Activated naive CD8-positive, alpha-beta T cell treated with anti-CD3 and anti-CD28 coated beads, Interleukin-2, amount 50 U/mL, for 24 hours (primary cell): ENCODE data around the gene NCKAP5L.

Experiments used
- ATAC-seq: fragments of 150-1000 bp; cut with Tn5 transposase; one replicate; pipeline ENCODE4 v1.10.0; 2021
- DNase-seq: peaks from one replicate; pipeline ENCODE4 v3.0.0; 2021
- H3K27ac Mint-ChIP-seq: one replicate; pipeline ENCODE4 v1.8.0; 2021; ENCODE audit warnings: mild to moderate bottlenecking, mixed read lengths
- H3K27me3 Mint-ChIP-seq: one replicate; pipeline ENCODE4 v1.8.0; 2021; ENCODE audit warnings: mixed read lengths
- H3K36me3 Mint-ChIP-seq: one replicate; pipeline ENCODE4 v1.8.0; 2021; ENCODE audit warnings: low read depth, mixed read lengths
- H3K4me1 Mint-ChIP-seq: one replicate; pipeline ENCODE4 v1.8.0; 2021; ENCODE audit warnings: mixed read lengths
- H3K4me3 Mint-ChIP-seq: one replicate; pipeline ENCODE4 v1.8.0; 2021; ENCODE audit warnings: mild to moderate bottlenecking, moderate library complexity, mixed read lengths
- H3K9me3 Mint-ChIP-seq: one replicate; pipeline ENCODE4 v1.8.0; 2021; ENCODE audit warnings: mixed read lengths

Gene NCKAP5L

GRCh38 chr12:49803693-49804450, 24.3 kb downstream of the NCKAP5L start:
- no peaks in the 10 kb centered on the region for H3K4me1 Mint-ChIP-seq
- H3K9me3 Mint-ChIP-seq: no peaks in the 10 kb centered on the region

GRCh38 chr12:49801141-49802063, 26.8 kb downstream of the NCKAP5L start:
- Mint-ChIP-seq H3K36me3 (no peaks in the 10 kb centered on the region), H3K27ac (no peak overlapping the region)

More at GRCh38 chr12:49803693-49804450, 24.3 kb downstream of the NCKAP5L start:
- H3K4me3 Mint-ChIP-seq: no peak overlapping the region
- no peaks in the 10 kb centered on the region for H3K36me3 Mint-ChIP-seq
- DNase-seq (no peak), ATAC-seq (no peak)
- H3K27me3 Mint-ChIP-seq: no peaks in the 10 kb centered on the region
- no peak overlapping the region for H3K27ac Mint-ChIP-seq

DNA sequence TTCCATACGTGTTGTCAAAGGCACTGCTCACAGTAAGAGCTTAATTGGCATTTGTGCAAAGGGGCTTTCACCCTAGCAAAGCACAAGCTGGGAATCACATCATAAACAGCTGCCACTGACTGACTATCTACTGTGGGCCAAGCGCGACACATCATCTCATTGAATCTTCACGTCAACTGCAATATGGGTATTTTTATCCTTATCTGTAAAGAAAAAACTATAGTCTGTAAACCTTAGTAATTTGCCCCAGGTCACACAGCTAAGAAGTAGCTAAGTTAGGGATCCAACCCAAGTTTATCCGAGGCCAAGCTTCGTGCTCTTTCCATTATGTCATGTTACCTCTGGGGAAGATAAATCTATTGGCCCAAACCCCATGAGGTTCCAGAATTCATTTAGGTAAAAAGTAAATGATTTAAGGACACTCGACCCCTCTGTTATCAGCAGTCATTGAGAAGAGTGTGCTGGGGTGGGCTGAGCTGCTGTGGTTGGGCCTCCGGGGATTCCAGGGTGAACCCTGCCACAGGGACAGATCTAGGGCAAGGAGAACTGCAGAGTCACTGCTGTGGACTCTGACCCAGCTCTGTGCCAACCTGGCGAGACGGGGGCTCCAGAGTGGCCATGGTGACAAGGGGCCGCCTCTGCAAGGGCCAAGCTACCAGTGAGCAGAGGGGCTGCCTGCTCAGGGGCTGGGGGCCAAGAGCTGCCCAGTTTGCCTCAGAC, 27.6 kb downstream of the NCKAP5L start:
- ATAC-seq: no peak
- no peaks in the 10 kb centered on the region for H3K4me1 Mint-ChIP-seq
- H3K9me3 Mint-ChIP-seq: no peaks in the 10 kb centered on the region
- no peaks in the 10 kb centered on the region for H3K27me3 Mint-ChIP-seq
- no peak overlapping the region for H3K4me3 Mint-ChIP-seq
- H3K27ac Mint-ChIP-seq: no peak overlapping the region
- H3K36me3 Mint-ChIP-seq: no peaks in the 10 kb centered on the region
- no peak for DNase-seq

More at GRCh38 chr12:49801141-49802063, 26.8 kb downstream of the NCKAP5L start:
- DNase-seq (no peak), ATAC-seq (no peak)
- no peaks in the 10 kb centered on the region for H3K27me3 Mint-ChIP-seq
- no peaks in the 10 kb centered on the region for H3K9me3 Mint-ChIP-seq
- no peaks in the 10 kb centered on the region for H3K4me1 Mint-ChIP-seq
- no peak overlapping the region for H3K4me3 Mint-ChIP-seq

DNA sequence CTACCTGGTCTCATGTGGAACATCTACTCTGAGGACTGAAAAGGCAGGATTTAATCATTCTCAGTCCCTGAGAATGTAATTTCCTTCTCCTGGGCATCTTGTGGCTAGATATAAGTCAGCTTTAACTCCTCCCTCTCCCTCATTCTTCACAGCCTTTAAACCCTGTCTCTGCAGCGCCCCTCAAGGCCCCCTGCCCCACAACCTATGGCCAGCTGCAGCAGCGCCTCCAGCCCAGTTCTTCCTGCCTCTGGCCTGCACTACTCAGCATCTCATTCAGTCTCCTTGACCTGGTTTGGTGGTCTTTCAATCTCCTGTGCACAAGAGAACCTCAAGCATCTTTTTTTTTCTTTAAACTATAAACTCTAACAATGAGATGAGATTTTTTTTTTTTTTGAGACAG, 29.3 kb downstream of the NCKAP5L start:
- Mint-ChIP-seq H3K4me1 (no peaks in the 10 kb centered on the region), H3K9me3 (no peaks in the 10 kb centered on the region), H3K36me3 (no peaks in the 10 kb centered on the region), H3K27ac (peak overlapping the region; percentile 21), H3K4me3 (no peak overlapping the region), H3K27me3 (no peaks in the 10 kb centered on the region)
- ATAC-seq (no peak), DNase-seq (no peak)

GRCh38 chr12:49798248-49798647, 30.0 kb downstream of the NCKAP5L start:
- Mint-ChIP-seq H3K27me3 (no peaks in the 10 kb centered on the region), H3K4me3 (no peak overlapping the region)

DNA sequence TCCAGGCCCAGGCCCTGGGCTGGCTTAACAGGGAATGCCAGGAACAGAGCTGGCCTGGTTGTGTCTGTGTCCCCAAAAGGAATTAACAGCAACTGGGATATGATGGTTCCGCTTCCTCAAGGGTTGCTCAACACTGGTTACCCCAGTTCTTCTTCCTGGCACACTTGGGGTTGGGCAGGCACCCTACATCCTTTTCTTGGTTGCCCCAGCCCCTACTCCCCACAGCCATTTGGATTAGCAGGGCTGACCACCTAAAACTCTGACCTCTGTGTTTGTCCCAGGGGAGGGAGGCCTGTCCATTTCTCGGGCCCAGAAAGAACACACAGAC, 30.8 kb downstream of the NCKAP5L start:
- Mint-ChIP-seq H3K27me3 (no peaks in the 10 kb centered on the region), H3K36me3 (no peaks in the 10 kb centered on the region), H3K27ac (no peak overlapping the region), H3K9me3 (no peaks in the 10 kb centered on the region), H3K4me1 (no peaks in the 10 kb centered on the region), H3K4me3 (no peak overlapping the region)
- ATAC-seq (no peak), DNase-seq (no peak)

More at GRCh38 chr12:49798248-49798647, 30.0 kb downstream of the NCKAP5L start:
- no peak for DNase-seq
- Mint-ChIP-seq H3K9me3 (no peaks in the 10 kb centered on the region), H3K4me1 (no peaks in the 10 kb centered on the region), H3K36me3 (no peaks in the 10 kb centered on the region), H3K27ac (no peak overlapping the region)
- ATAC-seq: no peak

DNA sequence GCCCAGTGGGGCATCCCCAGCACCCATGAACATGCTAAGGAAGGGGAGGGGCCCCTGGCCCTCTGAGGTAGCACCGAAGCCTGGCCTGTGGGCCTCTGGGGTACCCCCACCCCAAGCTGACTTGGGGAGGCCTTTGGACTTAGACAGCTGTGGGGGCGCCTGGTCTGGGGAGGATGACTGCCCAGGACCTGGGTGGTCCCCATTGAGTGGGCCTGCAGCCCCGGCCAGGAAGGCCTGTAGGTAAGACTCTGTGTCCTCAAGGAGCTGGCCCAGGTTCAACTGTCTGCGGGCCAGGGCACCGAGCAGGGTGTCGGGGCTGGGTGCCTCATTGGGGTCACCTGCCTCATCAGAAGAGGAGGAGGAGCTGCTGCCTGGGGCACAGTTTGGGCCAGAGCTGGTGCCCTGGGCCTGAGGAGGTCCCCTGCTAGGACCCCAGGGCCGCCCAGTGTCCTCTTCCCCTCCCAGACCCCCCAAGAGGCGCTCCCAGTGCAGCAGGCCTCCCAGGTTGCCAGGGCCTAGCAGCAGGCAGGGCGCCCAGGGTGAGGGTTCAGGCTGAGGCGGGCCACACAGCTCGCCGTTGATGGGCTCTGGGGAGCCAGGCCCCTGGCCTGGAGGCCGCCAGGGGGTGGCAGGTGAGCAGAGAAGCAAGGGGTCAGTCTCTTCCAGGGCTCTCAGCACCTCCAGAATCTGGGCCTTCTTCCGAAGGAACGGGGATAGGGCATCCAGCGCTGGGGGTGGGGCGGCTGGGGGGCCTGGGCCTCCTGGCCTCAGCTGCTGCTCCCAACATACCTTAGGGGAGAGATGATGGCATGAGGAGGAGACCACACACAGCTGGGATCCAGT, 31.4 kb downstream of the NCKAP5L start:
- no peak overlapping the region for H3K27ac Mint-ChIP-seq
- H3K4me3 Mint-ChIP-seq: no peak overlapping the region
- no peak for ATAC-seq
- no peaks in the 10 kb centered on the region for H3K36me3 Mint-ChIP-seq
- H3K9me3 Mint-ChIP-seq: no peaks in the 10 kb centered on the region
- H3K27me3 Mint-ChIP-seq: no peaks in the 10 kb centered on the region
- no peaks in the 10 kb centered on the region for H3K4me1 Mint-ChIP-seq
- DNase-seq: no peak

GRCh38 chr12:49796155-49796554, 32.1 kb downstream of the NCKAP5L start:
- H3K27ac Mint-ChIP-seq: no peak overlapping the region

DNA sequence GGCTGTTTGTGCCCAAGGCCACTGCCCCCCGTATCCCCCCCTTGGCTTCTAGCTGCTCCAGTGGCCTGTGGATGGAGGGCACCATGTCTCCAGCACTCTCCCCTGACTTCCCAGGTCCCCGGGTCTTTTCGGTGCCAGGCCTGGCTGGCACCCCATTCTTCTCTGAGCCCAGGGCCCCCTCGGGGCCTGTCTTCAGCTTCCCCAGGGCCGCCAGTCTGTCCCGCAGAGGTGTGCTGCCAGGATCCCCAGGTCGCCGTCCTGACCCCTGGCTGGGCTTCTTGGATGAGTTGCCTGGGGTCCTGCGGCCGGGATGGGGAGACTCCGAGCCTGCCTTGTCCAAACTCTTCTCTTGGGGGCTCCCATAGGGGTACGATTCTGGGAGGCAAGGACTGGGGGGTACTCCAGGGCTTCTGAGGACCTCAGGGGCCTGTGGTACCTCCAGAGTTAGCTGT, 32.5 kb downstream of the NCKAP5L start:
- no peak overlapping the region for H3K27ac Mint-ChIP-seq
- DNase-seq (no peak), ATAC-seq (no peak)
- no peaks in the 10 kb centered on the region for H3K36me3 Mint-ChIP-seq
- no peak overlapping the region for H3K4me3 Mint-ChIP-seq
- no peaks in the 10 kb centered on the region for H3K27me3 Mint-ChIP-seq
- no peaks in the 10 kb centered on the region for H3K9me3 Mint-ChIP-seq
- no peaks in the 10 kb centered on the region for H3K4me1 Mint-ChIP-seq

More at GRCh38 chr12:49796155-49796554, 32.1 kb downstream of the NCKAP5L start:
- Mint-ChIP-seq H3K9me3 (no peaks in the 10 kb centered on the region), H3K36me3 (no peaks in the 10 kb centered on the region), H3K4me1 (no peaks in the 10 kb centered on the region), H3K4me3 (no peak overlapping the region), H3K27me3 (no peaks in the 10 kb centered on the region)
- DNase-seq: no peak
- ATAC-seq: no peak

- Mint-ChIP-seq H3K27me3 (no peaks in the 10 kb centered on the region), H3K9me3 (no peaks in the 10 kb centered on the region), H3K4me1 (no peaks in the 10 kb centered on the region), H3K36me3 (no peaks in the 10 kb centered on the region), H3K4me3 (no peak overlapping the region), H3K27ac (no peak overlapping the region)
- DNase-seq: no peak
- no peak for ATAC-seq
Measured at GRCh38 chr12:49794811-49795653, 33.2 kb downstream of the NCKAP5L start.

- no peak overlapping the region for H3K4me3 Mint-ChIP-seq
- no peak overlapping the region for H3K27ac Mint-ChIP-seq
- H3K27me3 Mint-ChIP-seq: no peaks in the 10 kb centered on the region
- ATAC-seq (no peak), DNase-seq (no peak)
- H3K4me1 Mint-ChIP-seq: no peaks in the 10 kb centered on the region
- H3K36me3 Mint-ChIP-seq: no peaks in the 10 kb centered on the region
- no peaks in the 10 kb centered on the region for H3K9me3 Mint-ChIP-seq
Measured at GRCh38 chr12:49794021-49794420, 34.2 kb downstream of the NCKAP5L start.

DNA sequence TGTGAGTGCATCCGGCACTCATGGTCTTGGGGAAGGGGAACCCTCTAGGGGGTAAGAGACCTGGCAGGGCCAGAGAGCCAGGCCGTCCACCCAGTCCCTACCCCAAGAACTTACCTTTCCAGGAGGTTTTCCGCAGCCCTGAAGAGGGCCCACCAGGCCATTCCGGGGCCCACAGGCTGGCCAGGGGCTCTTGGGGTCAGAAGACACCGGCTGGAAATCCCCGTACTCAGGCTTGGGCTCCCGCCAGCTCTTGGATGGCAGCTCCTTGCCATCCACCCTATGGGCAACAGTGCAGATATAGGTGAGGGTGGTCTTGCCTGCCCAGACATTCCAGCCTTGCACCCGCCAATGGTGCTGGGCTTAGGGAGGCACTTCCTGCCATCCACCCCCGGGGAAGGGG, 34.6 kb downstream of the NCKAP5L start:
- no peak overlapping the region for H3K4me3 Mint-ChIP-seq
- ATAC-seq: no peak
- H3K9me3 Mint-ChIP-seq: no peaks in the 10 kb centered on the region
- no peak overlapping the region for H3K27ac Mint-ChIP-seq
- H3K27me3 Mint-ChIP-seq: no peaks in the 10 kb centered on the region
- no peaks in the 10 kb centered on the region for H3K36me3 Mint-ChIP-seq
- no peaks in the 10 kb centered on the region for H3K4me1 Mint-ChIP-seq
- DNase-seq: no peak

DNA sequence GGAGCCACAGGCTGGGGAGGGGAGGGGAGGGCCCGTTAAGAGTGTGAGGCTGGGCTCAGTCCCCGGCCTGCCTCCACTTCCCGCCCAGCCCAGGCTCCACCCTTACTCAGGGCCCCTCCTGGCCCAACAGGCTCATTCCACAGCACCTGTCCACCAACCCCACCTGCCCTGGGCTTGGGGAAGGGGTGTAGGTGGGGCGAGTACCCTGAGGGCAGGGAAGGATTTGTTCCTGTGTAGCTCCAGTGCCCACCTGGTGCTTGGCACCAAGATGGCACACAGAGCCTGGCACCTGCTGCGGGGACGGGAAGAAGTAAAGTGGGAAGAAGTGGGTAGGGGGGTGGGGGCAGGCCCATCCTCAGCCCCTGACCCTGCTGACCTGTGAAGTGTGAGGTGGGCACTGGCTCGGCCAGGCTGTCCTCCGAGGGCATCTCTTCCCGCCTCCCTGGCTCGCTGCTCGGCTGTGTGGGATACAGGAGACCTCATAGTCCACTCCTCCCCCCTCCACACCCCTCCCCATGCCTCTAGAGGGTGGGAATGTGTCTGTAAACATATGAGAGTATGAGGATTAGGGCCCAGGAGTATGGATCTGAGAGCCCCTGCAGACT, 35.1 kb downstream of the NCKAP5L start:
- no peak overlapping the region for H3K27ac Mint-ChIP-seq
- ATAC-seq (no peak), DNase-seq (no peak)
- H3K4me1 Mint-ChIP-seq: no peaks in the 10 kb centered on the region
- no peaks in the 10 kb centered on the region for H3K9me3 Mint-ChIP-seq
- no peak overlapping the region for H3K4me3 Mint-ChIP-seq
- no peaks in the 10 kb centered on the region for H3K27me3 Mint-ChIP-seq
- H3K36me3 Mint-ChIP-seq: no peaks in the 10 kb centered on the region
